GM11168 (cell line): ENCODE measurements around the gene PSME3.
"Not testable (repeated sequence)": the region's sequence is repeated elsewhere in the genome, so short reads cannot be mapped to it uniquely, and the experiment has no call there.

ENCODE experiments used
- in situ Hi-C: fragments of 300-500 bp; cut with MboI; formaldehyde crosslinking; loops from one replicate; pipeline ENCODE4 v1.12.0; 2022; ENCODE audit warnings: low sequenced_read_pairs; ENCODE audit not compliant: unreplicated experiment

PSME3 gene

DNA sequence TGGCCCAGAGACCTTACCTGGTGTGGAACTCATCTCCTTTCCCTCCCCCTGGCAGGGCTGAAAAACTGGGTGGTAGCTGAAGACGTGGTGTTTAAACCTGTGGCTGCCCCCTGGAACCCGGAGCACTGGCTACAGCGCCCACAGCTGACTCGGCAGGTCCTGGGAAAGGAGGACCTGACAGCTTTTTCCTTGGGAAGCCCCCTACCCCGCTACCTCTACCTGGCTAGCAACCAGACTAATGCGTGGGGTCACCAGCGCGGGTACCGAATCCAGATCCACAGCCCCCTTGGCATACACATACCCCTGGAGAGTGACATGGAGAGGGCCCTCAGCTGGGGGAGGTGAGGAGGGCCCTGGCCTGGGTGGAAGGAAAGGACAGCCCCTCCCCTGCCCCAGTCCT is 15.8 kb downstream of the PSME3 start:
- in situ Hi-C loops, result no loop called here

- in situ Hi-C loops, result no loop called here
Measured at GRCh38 chr17:42849451-42850181, 16.4 kb downstream of the PSME3 start.

DNA sequence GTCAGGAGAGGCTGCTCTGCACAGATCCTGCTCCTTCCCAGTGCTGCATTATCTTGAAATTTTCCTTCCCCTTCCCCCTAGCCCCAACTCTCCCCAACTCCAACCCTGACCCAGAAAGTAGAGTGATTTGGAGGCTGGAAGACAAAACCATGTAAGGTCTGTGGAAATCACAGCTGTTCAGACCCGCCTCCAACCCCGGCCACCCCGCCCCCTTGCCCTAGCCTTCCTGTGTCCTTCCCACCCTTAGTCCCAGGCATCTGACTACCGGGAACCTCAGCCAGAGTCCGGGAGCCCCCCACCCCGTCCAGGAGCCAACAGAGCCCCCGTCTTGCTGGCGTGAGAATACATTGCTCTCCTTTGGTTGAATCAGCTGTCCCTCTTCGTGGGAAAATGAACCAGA is 17.8 kb downstream of the PSME3 start, which contains the start of gene AOC3:
TSS of gene AOC3 (plus strand) at position 246 of the 400 bp plus-strand sequence. CDS start at position 391, 145 bp downstream.
- in situ Hi-C loops, result no loop called here

DNA sequence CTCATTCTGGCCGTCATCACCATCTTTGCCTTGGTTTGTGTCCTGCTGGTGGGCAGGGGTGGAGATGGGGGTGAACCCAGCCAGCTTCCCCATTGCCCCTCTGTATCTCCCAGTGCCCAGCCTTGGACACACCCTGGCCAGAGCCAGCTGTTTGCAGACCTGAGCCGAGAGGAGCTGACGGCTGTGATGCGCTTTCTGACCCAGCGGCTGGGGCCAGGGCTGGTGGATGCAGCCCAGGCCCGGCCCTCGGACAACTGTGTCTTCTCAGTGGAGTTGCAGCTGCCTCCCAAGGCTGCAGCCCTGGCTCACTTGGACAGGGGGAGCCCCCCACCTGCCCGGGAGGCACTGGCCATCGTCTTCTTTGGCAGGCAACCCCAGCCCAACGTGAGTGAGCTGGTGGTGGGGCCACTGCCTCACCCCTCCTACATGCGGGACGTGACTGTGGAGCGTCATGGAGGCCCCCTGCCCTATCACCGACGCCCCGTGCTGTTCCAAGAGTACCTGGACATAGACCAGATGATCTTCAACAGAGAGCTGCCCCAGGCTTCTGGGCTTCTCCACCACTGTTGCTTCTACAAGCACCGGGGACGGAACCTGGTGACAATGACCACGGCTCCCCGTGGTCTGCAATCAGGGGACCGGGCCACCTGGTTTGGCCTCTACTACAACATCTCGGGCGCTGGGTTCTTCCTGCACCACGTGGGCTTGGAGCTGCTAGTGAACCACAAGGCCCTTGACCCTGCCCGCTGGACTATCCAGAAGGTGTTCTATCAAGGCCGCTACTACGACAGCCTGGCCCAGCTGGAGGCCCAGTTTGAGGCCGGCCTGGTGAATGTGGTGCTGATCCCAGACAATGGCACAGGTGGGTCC is 18.4 kb downstream of the PSME3 start:
- in situ Hi-C loops, result not testable (repeated sequence)

DNA sequence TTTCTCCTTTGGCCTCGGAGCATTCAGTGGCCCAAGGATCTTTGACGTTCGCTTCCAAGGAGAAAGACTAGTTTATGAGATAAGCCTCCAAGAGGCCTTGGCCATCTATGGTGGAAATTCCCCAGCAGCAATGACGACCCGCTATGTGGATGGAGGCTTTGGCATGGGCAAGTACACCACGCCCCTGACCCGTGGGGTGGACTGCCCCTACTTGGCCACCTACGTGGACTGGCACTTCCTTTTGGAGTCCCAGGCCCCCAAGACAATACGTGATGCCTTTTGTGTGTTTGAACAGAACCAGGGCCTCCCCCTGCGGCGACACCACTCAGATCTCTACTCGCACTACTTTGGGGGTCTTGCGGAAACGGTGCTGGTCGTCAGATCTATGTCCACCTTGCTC is 19.2 kb downstream of the PSME3 start:
- in situ Hi-C loops, result no loop called here

GRCh38 chr17:42853004-42853403 is 19.8 kb downstream of the PSME3 start:
- in situ Hi-C loops, result no loop called here

DNA sequence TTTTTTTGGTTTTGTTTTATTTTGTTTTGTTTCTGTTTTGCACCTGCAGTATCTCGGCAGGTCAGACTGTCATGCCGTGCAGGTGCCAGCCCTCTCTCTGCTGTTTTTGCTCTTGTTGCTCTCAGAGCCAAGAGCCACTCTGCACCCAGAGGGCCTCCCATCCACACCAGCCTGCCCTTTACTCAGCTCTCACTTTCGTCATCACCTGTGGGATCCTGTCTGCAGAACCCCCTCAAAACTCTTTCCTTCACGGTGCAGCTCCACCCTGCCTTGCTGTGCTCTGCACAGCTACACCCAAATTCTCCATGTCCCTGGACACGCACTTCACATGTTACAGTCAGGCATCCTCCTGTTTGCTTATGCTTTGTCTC is 20.4 kb downstream of the PSME3 start:
- in situ Hi-C loops, result no loop called here

GRCh38 chr17:42853968-42854790 is 21.0 kb downstream of the PSME3 start:
- in situ Hi-C loops, result no loop called here

- in situ Hi-C loops, result no loop called here
Measured at GRCh38 chr17:42855048-42855596, 21.9 kb downstream of the PSME3 start.

GRCh38 chr17:42856093-42856492 is 22.9 kb downstream of the PSME3 start:
- in situ Hi-C loops, result not testable (repeated sequence)

DNA sequence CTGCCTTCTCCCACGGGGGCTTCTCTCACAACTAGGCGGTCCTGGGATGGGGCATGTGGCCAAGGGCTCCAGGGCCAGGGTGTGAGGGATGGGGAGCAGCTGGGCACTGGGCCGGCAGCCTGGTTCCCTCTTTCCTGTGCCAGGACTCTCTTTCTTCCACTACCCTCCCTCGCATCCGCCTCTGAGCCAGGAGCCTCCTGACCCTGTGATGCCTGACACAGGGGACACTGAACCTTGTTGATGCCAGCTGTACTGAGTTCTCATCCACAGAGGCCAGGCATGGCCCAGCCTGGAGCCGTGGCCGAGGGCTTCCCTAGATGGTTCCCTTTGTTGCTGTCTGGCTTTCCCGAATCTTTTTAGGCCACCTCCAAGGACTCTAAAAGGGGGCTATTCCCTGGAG is 23.3 kb downstream of the PSME3 start:
- in situ Hi-C loops, result not testable (repeated sequence)

- in situ Hi-C loops, result no loop called here
Measured at GRCh38 chr17:42857389-42857788, 24.2 kb downstream of the PSME3 start.

GRCh38 chr17:42865638-42866094 is 32.5 kb downstream of the PSME3 start:
- in situ Hi-C loops, result no loop called here

- in situ Hi-C loops, result no loop called here
Measured at GRCh38 chr17:42866216-42866615, 33.0 kb downstream of the PSME3 start.

DNA sequence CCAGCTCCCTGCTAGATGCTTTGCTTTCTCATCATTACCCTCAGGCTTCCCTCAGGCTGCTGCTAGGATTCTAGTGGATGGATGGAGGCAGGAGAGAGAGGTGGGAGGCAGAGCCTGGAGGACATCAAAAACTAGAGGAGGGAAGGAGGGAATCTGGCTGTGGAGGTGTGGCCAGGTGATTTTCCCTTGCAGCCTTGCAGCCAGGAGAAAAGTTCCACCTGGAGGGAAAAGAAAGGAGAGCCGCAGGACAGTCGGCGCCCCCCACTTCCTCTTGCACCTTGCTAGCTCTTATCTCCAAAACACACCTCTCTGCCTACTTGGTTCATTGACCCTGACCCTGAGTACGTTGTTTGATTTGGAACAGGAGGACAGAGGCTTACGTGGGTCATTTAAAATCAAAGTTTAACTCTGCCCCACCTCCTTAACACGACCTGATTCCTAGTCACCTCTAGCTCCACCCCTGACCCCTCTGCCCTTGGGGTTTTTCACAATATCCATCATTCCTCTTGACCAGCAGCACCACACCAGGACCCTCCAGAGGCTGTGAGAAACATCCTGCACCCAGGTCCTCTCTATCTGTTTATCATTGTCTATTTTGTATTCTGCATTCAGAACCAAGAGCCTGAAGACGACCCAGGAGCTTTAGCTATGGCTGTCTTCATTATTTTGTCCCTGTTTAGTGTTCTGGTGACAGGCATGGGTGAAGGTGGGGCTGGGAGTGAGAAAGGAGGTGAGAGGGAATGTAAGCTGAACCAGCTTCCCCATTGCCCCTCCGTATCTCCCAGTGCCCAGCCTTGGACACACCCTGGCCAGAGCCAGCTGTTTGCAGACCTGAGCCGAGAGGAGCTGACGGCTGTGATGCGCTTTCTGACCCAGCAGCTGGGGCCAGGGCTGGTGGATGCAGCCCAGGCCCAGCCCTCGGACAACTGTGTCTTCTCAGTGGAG is 33.7 kb downstream of the PSME3 start:
- in situ Hi-C loops, result no loop called here

GRCh38 chr17:42867694-42868261 is 34.6 kb downstream of the PSME3 start:
- in situ Hi-C loops, result not testable (repeated sequence)

GRCh38 chr17:42868338-42868737 is 35.1 kb downstream of the PSME3 start:
- in situ Hi-C loops, result no loop called here

GRCh38 chr17:42871647-42872046 is 38.5 kb downstream of the PSME3 start:
- in situ Hi-C loops, result no loop called here
